ENCODE measurements around the gene TBC1D9.

- TF ChIP-seq CTCF (IDR thresholded peaks at IDR 0.05) (no peak), MAX (IDR thresholded peaks at IDR 0.05; ENCODE audit: low read depth) (no peak), USF2 (IDR thresholded peaks at IDR 0.05; ENCODE audit: borderline replicate concordance, low read depth, low read length) (no peak), SMC3 (IDR thresholded peaks at IDR 0.05; ENCODE audit: low read depth, low read length) (no peak), EP300 (IDR thresholded peaks at IDR 0.05; ENCODE audit: borderline replicate concordance in 1 of 2, low read depth in 1 of 2, low read length in 1 of 2) (no peak), EZH2phosphoT487 (IDR thresholded peaks at IDR 0.05; ENCODE audit: borderline replicate concordance, low read depth) (no peak), RCOR1 (IDR thresholded peaks at IDR 0.05; ENCODE audit: low read length) (no peak), TCF12 (IDR thresholded peaks at IDR 0.05) (no peak)
Observed at GRCh38 chr4:140581078-140581477, 175.1 kb downstream of the TBC1D9 start.

All from SK-N-SH (cell line).